ENCODE data around the gene GNG4.

The GNG4 gene

DNA sequence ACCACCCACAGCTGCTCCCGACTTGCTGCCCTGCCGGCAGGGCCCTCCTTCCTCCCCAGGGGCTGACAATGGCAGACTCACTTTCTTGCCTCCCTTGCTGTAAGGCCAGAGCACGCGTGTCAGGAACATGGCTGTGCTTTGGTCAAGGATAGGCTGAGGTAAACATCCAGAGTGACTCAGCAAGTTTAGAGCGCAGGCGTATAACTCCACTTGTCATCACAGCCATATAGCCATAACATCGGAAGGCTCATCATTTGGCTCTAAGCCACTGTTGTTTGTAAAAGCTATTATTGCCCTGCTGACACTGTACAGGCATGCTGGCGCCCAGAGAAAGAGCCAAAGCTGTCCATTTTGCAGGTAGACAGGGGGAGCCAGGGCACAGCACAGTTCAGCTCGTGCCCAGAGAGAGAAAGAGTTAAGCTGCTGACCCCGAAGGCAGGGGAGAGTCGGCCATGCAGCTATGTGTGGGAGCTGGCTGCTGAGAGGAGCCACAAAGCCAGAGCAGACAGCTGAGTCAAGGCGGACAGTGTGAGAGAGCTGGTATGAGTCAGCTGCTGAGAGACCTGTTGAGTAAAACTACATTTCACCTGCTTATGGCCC is 60.6 kb downstream of the GNG4 start:
- TF ChIP-seq PPARA (CRISPR knock-in tag; IDR thresholded peaks at IDR 0.05; ENCODE audit: borderline replicate concordance): no peak
- TF ChIP-seq ESRRG (CRISPR knock-in tag; IDR thresholded peaks at IDR 0.05): no peak
- no peak for TF ChIP-seq CSDC2 (CRISPR knock-in tag; IDR thresholded peaks at IDR 0.05)
- peak; percentile 70; the same call in 1 of the 2 replicates for TF ChIP-seq RARB (CRISPR knock-in tag; IDR thresholded peaks at IDR 0.05)
- TF ChIP-seq OSR1 (CRISPR knock-in tag; IDR thresholded peaks at IDR 0.05): peak; percentile 90; the same call in 1 of the 2 replicates
- TF ChIP-seq, protein P1, sequence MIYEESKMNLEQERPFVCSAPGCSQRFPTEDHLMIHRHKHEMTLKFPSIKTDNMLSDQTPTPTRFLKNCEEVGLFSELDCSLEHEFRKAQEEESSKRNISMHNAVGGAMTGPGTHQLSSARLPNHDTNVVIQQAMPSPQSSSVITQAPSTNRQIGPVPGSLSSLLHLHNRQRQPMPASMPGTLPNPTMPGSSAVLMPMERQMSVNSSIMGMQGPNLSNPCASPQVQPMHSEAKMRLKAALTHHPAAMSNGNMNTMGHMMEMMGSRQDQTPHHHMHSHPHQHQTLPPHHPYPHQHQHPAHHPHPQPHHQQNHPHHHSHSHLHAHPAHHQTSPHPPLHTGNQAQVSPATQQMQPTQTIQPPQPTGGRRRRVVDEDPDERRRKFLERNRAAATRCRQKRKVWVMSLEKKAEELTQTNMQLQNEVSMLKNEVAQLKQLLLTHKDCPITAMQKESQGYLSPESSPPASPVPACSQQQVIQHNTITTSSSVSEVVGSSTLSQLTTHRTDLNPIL (CRISPR knock-in tag; IDR thresholded peaks at IDR 0.05; ENCODE audit: low read depth): no peak
- TF ChIP-seq, protein P2, sequence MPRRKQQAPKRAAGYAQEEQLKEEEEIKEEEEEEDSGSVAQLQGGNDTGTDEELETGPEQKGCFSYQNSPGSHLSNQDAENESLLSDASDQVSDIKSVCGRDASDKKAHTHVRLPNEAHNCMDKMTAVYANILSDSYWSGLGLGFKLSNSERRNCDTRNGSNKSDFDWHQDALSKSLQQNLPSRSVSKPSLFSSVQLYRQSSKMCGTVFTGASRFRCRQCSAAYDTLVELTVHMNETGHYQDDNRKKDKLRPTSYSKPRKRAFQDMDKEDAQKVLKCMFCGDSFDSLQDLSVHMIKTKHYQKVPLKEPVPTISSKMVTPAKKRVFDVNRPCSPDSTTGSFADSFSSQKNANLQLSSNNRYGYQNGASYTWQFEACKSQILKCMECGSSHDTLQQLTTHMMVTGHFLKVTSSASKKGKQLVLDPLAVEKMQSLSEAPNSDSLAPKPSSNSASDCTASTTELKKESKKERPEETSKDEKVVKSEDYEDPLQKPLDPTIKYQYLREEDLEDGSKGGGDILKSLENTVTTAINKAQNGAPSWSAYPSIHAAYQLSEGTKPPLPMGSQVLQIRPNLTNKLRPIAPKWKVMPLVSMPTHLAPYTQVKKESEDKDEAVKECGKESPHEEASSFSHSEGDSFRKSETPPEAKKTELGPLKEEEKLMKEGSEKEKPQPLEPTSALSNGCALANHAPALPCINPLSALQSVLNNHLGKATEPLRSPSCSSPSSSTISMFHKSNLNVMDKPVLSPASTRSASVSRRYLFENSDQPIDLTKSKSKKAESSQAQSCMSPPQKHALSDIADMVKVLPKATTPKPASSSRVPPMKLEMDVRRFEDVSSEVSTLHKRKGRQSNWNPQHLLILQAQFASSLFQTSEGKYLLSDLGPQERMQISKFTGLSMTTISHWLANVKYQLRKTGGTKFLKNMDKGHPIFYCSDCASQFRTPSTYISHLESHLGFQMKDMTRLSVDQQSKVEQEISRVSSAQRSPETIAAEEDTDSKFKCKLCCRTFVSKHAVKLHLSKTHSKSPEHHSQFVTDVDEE (CRISPR knock-in tag; IDR thresholded peaks at IDR 0.05): no peak
- no peak for TF ChIP-seq BACH2 (CRISPR knock-in tag; IDR thresholded peaks at IDR 0.05; ENCODE audit: borderline replicate concordance)
- no peak for TF ChIP-seq ZNF565 (CRISPR knock-in tag; conservative IDR thresholded peaks at IDR 0.05; ENCODE audit: low read depth)
- peak; percentile 97 for TF ChIP-seq ZC3H10 (CRISPR knock-in tag; IDR thresholded peaks at IDR 0.05)
- TF ChIP-seq, protein P3, sequence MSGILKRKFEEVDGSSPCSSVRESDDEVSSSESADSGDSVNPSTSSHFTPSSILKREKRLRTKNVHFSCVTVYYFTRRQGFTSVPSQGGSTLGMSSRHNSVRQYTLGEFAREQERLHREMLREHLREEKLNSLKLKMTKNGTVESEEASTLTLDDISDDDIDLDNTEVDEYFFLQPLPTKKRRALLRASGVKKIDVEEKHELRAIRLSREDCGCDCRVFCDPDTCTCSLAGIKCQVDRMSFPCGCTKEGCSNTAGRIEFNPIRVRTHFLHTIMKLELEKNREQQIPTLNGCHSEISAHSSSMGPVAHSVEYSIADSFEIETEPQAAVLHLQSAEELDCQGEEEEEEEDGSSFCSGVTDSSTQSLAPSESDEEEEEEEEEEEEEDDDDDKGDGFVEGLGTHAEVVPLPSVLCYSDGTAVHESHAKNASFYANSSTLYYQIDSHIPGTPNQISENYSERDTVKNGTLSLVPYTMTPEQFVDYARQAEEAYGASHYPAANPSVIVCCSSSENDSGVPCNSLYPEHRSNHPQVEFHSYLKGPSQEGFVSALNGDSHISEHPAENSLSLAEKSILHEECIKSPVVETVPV (CRISPR knock-in tag; IDR thresholded peaks at IDR 0.05): no peak
- TF ChIP-seq ZFP3 (CRISPR knock-in tag; IDR thresholded peaks at IDR 0.05): no peak
- TF ChIP-seq, protein P4, sequence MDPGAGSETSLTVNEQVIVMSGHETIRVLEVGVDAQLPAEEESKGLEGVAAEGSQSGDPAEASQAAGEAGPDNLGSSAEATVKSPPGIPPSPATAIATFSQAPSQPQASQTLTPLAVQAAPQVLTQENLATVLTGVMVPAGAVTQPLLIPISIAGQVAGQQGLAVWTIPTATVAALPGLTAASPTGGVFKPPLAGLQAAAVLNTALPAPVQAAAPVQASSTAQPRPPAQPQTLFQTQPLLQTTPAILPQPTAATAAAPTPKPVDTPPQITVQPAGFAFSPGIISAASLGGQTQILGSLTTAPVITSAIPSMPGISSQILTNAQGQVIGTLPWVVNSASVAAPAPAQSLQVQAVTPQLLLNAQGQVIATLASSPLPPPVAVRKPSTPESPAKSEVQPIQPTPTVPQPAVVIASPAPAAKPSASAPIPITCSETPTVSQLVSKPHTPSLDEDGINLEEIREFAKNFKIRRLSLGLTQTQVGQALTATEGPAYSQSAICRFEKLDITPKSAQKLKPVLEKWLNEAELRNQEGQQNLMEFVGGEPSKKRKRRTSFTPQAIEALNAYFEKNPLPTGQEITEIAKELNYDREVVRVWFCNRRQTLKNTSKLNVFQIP (CRISPR knock-in tag; IDR thresholded peaks at IDR 0.05; ENCODE audit: borderline replicate concordance, low read depth): peak; percentile 85; the same call in 1 of the 2 replicates
- no peak for TF ChIP-seq ZNF8 (CRISPR knock-in tag; IDR thresholded peaks at IDR 0.05)
- peak; percentile 97 for TF ChIP-seq TOX (CRISPR knock-in tag; IDR thresholded peaks at IDR 0.05; ENCODE audit: borderline replicate concordance)
- TF ChIP-seq TCF4 (CRISPR knock-in tag; IDR thresholded peaks at IDR 0.05; ENCODE audit: borderline replicate concordance): no peak
- TF ChIP-seq GLIS3 (CRISPR knock-in tag; IDR thresholded peaks at IDR 0.05): no peak
- TF ChIP-seq ZNF70 (CRISPR knock-in tag; IDR thresholded peaks at IDR 0.05): no peak
- TF ChIP-seq ARNTL (CRISPR knock-in tag; IDR thresholded peaks at IDR 0.05; ENCODE audit: borderline replicate concordance, low read depth): no peak
- no peak for TF ChIP-seq SNAI2 (CRISPR knock-in tag; IDR thresholded peaks at IDR 0.05)
- peak; percentile 61 for ATAC-seq

DNA sequence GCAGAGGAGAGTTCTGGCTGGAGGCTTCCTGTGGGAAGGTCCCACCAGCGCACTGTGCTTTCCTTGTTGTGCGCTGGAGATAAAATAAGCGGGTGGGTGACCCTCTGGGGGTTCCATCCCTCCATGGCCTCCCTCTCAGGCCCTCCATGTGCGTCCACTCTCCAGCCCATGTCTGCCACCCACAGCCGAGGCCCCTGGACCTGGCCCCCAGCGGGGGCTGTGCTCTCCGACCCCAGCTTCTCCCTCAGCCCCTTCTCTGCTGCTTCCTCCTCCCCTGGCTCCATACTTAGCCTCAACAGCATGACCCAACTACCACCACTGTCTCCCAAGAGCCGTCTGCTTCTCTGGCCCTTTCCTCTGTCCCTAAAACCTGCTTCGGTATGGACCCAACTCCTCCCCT is 61.4 kb downstream of the GNG4 start:
- no peak for ATAC-seq
- TF ChIP-seq ARNTL (CRISPR knock-in tag; IDR thresholded peaks at IDR 0.05; ENCODE audit: borderline replicate concordance, low read depth): no peak
- TF ChIP-seq, protein P1 (CRISPR knock-in tag; IDR thresholded peaks at IDR 0.05; ENCODE audit: low read depth): no peak
- TF ChIP-seq, protein P3 (CRISPR knock-in tag; IDR thresholded peaks at IDR 0.05): no peak
- no peak for TF ChIP-seq ISL1 (CRISPR knock-in tag; IDR thresholded peaks at IDR 0.05)
- no peak for TF ChIP-seq CSDC2 (CRISPR knock-in tag; IDR thresholded peaks at IDR 0.05)
- TF ChIP-seq ZC3H10 (CRISPR knock-in tag; IDR thresholded peaks at IDR 0.05): no peak
- no peak for TF ChIP-seq ZNF8 (CRISPR knock-in tag; IDR thresholded peaks at IDR 0.05)
- TF ChIP-seq GLIS3 (CRISPR knock-in tag; IDR thresholded peaks at IDR 0.05): no peak
- TF ChIP-seq, protein P2 (CRISPR knock-in tag; IDR thresholded peaks at IDR 0.05): no peak
- TF ChIP-seq, protein P4 (CRISPR knock-in tag; IDR thresholded peaks at IDR 0.05; ENCODE audit: borderline replicate concordance, low read depth): no peak
- TF ChIP-seq SNAI2 (CRISPR knock-in tag; IDR thresholded peaks at IDR 0.05): no peak
- no peak for TF ChIP-seq TOX (CRISPR knock-in tag; IDR thresholded peaks at IDR 0.05; ENCODE audit: borderline replicate concordance)
- TF ChIP-seq BACH2 (CRISPR knock-in tag; IDR thresholded peaks at IDR 0.05; ENCODE audit: borderline replicate concordance): no peak
- no peak for TF ChIP-seq PPARA (CRISPR knock-in tag; IDR thresholded peaks at IDR 0.05; ENCODE audit: borderline replicate concordance)
- TF ChIP-seq ZNF565 (CRISPR knock-in tag; conservative IDR thresholded peaks at IDR 0.05; ENCODE audit: low read depth): no peak
- no peak for TF ChIP-seq ESRRG (CRISPR knock-in tag; IDR thresholded peaks at IDR 0.05)
- no peak for TF ChIP-seq RARB (CRISPR knock-in tag; IDR thresholded peaks at IDR 0.05)
